Endothelial cell of umbilical vein (primary cell): ENCODE data around the gene ARMH1. TPM values are rescaled to one million over a fixed set of nuclear protein-coding genes. Genes with fewer than 3 reads are reported as not detected.

Experiments used
- BruUV-seq: library from RNA; stranded (reverse); fragments of 400-500 nt; replicated peaks from 2 replicates; lab custom pipeline; 2021; lab: Mats Ljungman, UMichigan
- CTCF ChIA-PET: fragments of 300-600, 350-600 bp; sonication (Branson Sonifier 250); formaldehyde crosslinking; loops from one replicate; lab custom pipeline; 2021; ENCODE audit warnings: antibody characterized with exemption, inconsistent platforms; lab: Charles Lee
- POLR2A ChIA-PET: fragments of 300-600, 350-600 bp; sonication (Branson Sonifier 250); formaldehyde crosslinking; loops from one replicate; lab custom pipeline; 2021; ENCODE audit warnings: antibody characterized with exemption, inconsistent platforms; lab: Charles Lee
- DNase-seq: peaks from one replicate; pipeline ENCODE4 v3.0.0-alpha.2; 2011; ENCODE audit warnings: low read depth, low spot score
- FAIRE-seq: peaks from 2 replicates; lab custom pipeline; 2011; peaks lifted over from hg19 to GRCh38; lab: Jason Lieb, UNC
- H2AFZ ChIP-seq: 2 replicates; pipeline ENCODE4 v1.6.0; 2012; ENCODE audit warnings: low read depth, low read length, control low read depth, inconsistent platforms
- H3K27ac ChIP-seq: 2 replicates; pipeline ENCODE4 v1.5.1; 2011; ENCODE audit warnings: low read depth, mild to moderate bottlenecking, control low read depth, low read length, moderate library complexity; ENCODE audit not compliant: insufficient read depth
- H3K27me3 ChIP-seq, 2 experiments: 2 replicates each; pipeline versions ENCODE4 v1.6.0 to v1.6.1; 2011; ENCODE audit warnings: low read length in 2 of 2, mixed read lengths in 1 of 2; ENCODE audit not compliant: control insufficient read depth in 2 of 2, insufficient read depth in 2 of 2
- H3K36me3 ChIP-seq, 2 experiments: 2 replicates in 1 of 2; 3 replicates in 1 of 2; pipeline ENCODE4 v1.5.1; 2011; ENCODE audit warnings: low read length in 2 of 2, mild to moderate bottlenecking in 1 of 2, moderate library complexity in 1 of 2; ENCODE audit not compliant: control insufficient read depth in 2 of 2, insufficient read depth in 2 of 2; ENCODE audit errors: extremely low read depth in 1 of 2
- H3K4me1 ChIP-seq: 3 replicates; pipeline ENCODE4 v1.5.1; 2011; ENCODE audit warnings: mild to moderate bottlenecking, low read length; ENCODE audit not compliant: control insufficient read depth, insufficient read depth; ENCODE audit errors: extremely low read depth
- H3K4me2 ChIP-seq: 2 replicates; pipeline ENCODE4 v1.6.1; 2011; ENCODE audit warnings: low read length, control low read depth, mixed read lengths; ENCODE audit not compliant: insufficient read depth
- H3K4me3 ChIP-seq, 3 experiments: fragments of 200-600 bp in 1 of 3; sonication (generic), shearing (Covaris generic) in 1 of 3; replicated peaks in 1 of 3; 2 replicates each; pipeline ENCODE4 v1.5.1; 2011 to 2016; ENCODE audit warnings: control low read depth in 3 of 3, low read length in 3 of 3, mild to moderate bottlenecking in 2 of 3, inconsistent platforms in 1 of 3, low read depth in 1 of 3, moderate library complexity in 1 of 3; ENCODE audit not compliant: insufficient read depth in 1 of 3
- H3K79me2 ChIP-seq: 2 replicates; pipeline ENCODE4 v1.6.0; 2012; ENCODE audit warnings: low read length, inconsistent platforms; ENCODE audit not compliant: control insufficient read depth, insufficient read depth
- H3K9ac ChIP-seq: replicated peaks from 2 replicates; pipeline ENCODE3; 2011; ENCODE audit warnings: low read length, control low read depth; ENCODE audit not compliant: insufficient read depth; ENCODE audit errors: extremely low read depth
- H3K9me1 ChIP-seq: replicated peaks from 3 replicates; pipeline ENCODE4 v1.6.0; 2011; ENCODE audit warnings: mild to moderate bottlenecking, low read length; ENCODE audit not compliant: control insufficient read depth, insufficient read depth; ENCODE audit errors: extremely low read depth
- H3K9me3 ChIP-seq: replicated peaks from 2 replicates; pipeline ENCODE4 v1.5.1; 2012; ENCODE audit warnings: low read length, inconsistent platforms; ENCODE audit not compliant: control insufficient read depth, insufficient read depth
- H4K20me1 ChIP-seq: replicated peaks from 2 replicates; pipeline ENCODE3; 2011; ENCODE audit warnings: mild to moderate bottlenecking, low read length; ENCODE audit not compliant: control insufficient read depth, insufficient read depth; ENCODE audit errors: extremely low read depth
- CTCF ChIP-seq, 2 donors: IDR thresholded peaks; 1 replicate in 1 of 2; 2 replicates in 1 of 2; pipeline ENCODE4 v1.5.1; 2011; ENCODE audit warnings: low read length in 2 of 2, mild to moderate bottlenecking in 2 of 2, moderate library complexity in 2 of 2, control low read depth in 1 of 2, inconsistent platforms in 1 of 2, low read depth in 1 of 2; ENCODE audit not compliant: insufficient read depth in 1 of 2; ENCODE audit errors: extremely low read depth in 1 of 2
- EZH2 ChIP-seq: IDR thresholded peaks from 2 replicates; pipeline ENCODE4 v1.6.1; 2012; ENCODE audit warnings: borderline replicate concordance, low read depth, mild to moderate bottlenecking, moderate library complexity, low read length, inconsistent platforms; ENCODE audit not compliant: severe bottlenecking
- FOS ChIP-seq: IDR thresholded peaks from 2 replicates; pipeline ENCODE4 v1.6.1; 2011; ENCODE audit warnings: mild to moderate bottlenecking, low read length, moderate library complexity, borderline replicate concordance; ENCODE audit not compliant: insufficient read depth
- GATA2 ChIP-seq: IDR thresholded peaks from 2 replicates; pipeline ENCODE4 v1.7.0; 2011; ENCODE audit warnings: low read depth, mild to moderate bottlenecking, moderate library complexity, mixed read lengths, low read length; ENCODE audit not compliant: insufficient read length, insufficient read depth
- JUN ChIP-seq: IDR thresholded peaks from 2 replicates; pipeline ENCODE4 v1.6.1; 2011; ENCODE audit warnings: borderline replicate concordance, low read depth; ENCODE audit not compliant: insufficient read length, insufficient read depth
- MAX ChIP-seq: IDR thresholded peaks from 2 replicates; pipeline ENCODE4 v1.6.1; 2011; ENCODE audit not compliant: insufficient read depth, insufficient read length
- MYC ChIP-seq: IDR thresholded peaks from one replicate; pipeline ENCODE4 v1.6.1; 2011; ENCODE audit warnings: mild to moderate bottlenecking, low read depth, low read length
- POLR2A ChIP-seq: IDR thresholded peaks from 2 replicates; pipeline ENCODE4 v1.6.1; 2012; ENCODE audit warnings: low read depth, mild to moderate bottlenecking, control low read depth, low read length
- POLR2AphosphoS5 ChIP-seq: IDR thresholded peaks from 2 replicates; pipeline ENCODE4 v1.6.1; 2012; ENCODE audit warnings: low read depth, mild to moderate bottlenecking, control low read depth, low read length, moderate library complexity; ENCODE audit not compliant: insufficient read depth
- dilution Hi-C: fragments of 300-500 bp; cut with MboI; formaldehyde crosslinking; loops from one replicate; pipeline ENCODE4 v1.15.0; 2019; ENCODE audit warnings: low sequenced_read_pairs; ENCODE audit not compliant: extremely low pct_ligation_motif_present
- intact Hi-C: fragments of 100-400 bp; cut with micrococcal nuclease; formaldehyde crosslinking; loops from one replicate; pipeline ENCODE4 v1.10.0; 2022
- polyA plus RNA-seq, 4 experiments: library from polyadenylated mRNA; depleted of rRNA in 3 of 4; stranded (reverse) in 3 of 4; unstranded in 1 of 4; fragments of >200 nt; gene quantifications; 2 replicates each; pipeline versions ENCODE4 v1.2.1 to v1.2.3, GENCODE V29; 2011 to 2012; ENCODE audit warnings: missing spikeins in 1 of 4
- total RNA-seq: library from RNA; stranded (reverse); gene quantifications from 2 replicates; pipeline ENCODE4 v1.2.3, GENCODE V29; 2021

The ARMH1 gene
- total and polyA plus RNA-seq, 2 donors (not counting 3 experiments of a cell fraction or from before 2014, with no cell fraction given) = 0.17 TPM; not detected in 1

- Histone ChIP-seq H4K20me1 (no peaks in the 10 kb centered on the region), H3K27ac (no peak overlapping the region), H3K4me3 (no peak overlapping the region), H3K27me3 (peaks cover 5 to 11% of the 10 kb centered on the region in 2 experiments), H2AFZ (no peak overlapping the region), H3K4me2 (no peak overlapping the region), H3K9me3 (no peaks in the 10 kb centered on the region), H3K79me2 (no peaks in the 10 kb centered on the region), H3K9me1 (no peaks in the 10 kb centered on the region), H3K9ac (no peak overlapping the region), H3K4me1 (no peaks in the 10 kb centered on the region), H3K36me3 (no peaks in the 10 kb centered on the region)
- TF ChIP-seq MYC = no peak
- no peak for TF ChIP-seq FOS
- FAIRE-seq (no peak), DNase-seq (no peak)
- CTCF ChIA-PET = no interaction called here
- dilution Hi-C loops = no loop called here
- POLR2A ChIA-PET = no interaction called here
- BruUV-seq = no TSS peak
- intact Hi-C loops = no loop called here
These were observed 14.9 kb downstream of the ARMH1 start for GRCh38 chr1:44689447-44689765.

- no peaks in the 10 kb centered on the region for H4K20me1 ChIP-seq
- CTCF ChIA-PET = no interaction called here
- no peaks in the 10 kb centered on the region for H3K9me3 ChIP-seq
- no peak overlapping the region for H3K9ac ChIP-seq
- intact Hi-C loops (no loop called here), dilution Hi-C loops (no loop called here)
- no peaks in the 10 kb centered on the region for H3K4me1 ChIP-seq
- no peak for FAIRE-seq
- H3K27ac ChIP-seq = no peak overlapping the region
- no peaks in the 10 kb centered on the region for H3K36me3 ChIP-seq
- no peaks in the 10 kb centered on the region for H3K9me1 ChIP-seq
- POLR2A ChIA-PET = no interaction called here
- H3K27me3 ChIP-seq = peaks cover 4 to 18% of the 10 kb centered on the region in 2 experiments
- no peak overlapping the region for H3K4me2 ChIP-seq
- no TSS peak for BruUV-seq
- no peak for DNase-seq
- TF ChIP-seq JUN (no peak), MAX (no peak), MYC (no peak), FOS (no peak), POLR2AphosphoS5 (no peak), EZH2 (no peak), GATA2 (no peak), POLR2A (no peak), CTCF (IDR thresholded peaks at IDR 0.05; ENCODE audit: extremely low read depth in 1 of 2, insufficient read depth in 1 of 2, low read depth in 1 of 2, low read length in 2 of 2) (no peak)
- H3K4me3 ChIP-seq = no peak overlapping the region
- H3K79me2 ChIP-seq = no peaks in the 10 kb centered on the region
- no peak overlapping the region for H2AFZ ChIP-seq
These were observed 18.6 kb downstream of the ARMH1 start for GRCh38 chr1:44693159-44693558.
